ENCODE results near the gene CTSV.
A peak's percentile ranks its signal among the peaks of the same experiment; 100 is the strongest.
"Not testable (repeated sequence)": the region's sequence is repeated elsewhere in the genome, so short reads cannot be mapped to it uniquely, and the experiment has no call there.

CTSV gene

GRCh38 chr9:97041898-97042297 lies 3.0 kb upstream of the CTSV start:
- H4K20me1 ChIP-seq (ENCODE audit: insufficient read depth, low read length): no peaks in the 10 kb centered on the region
- H3K4me3 ChIP-seq (ENCODE audit: low read length): no peak overlapping the region
- no peaks in the 10 kb centered on the region for H3F3A ChIP-seq (ENCODE audit: insufficient read depth, low read length)
- no peak overlapping the region for H3K4me2 ChIP-seq (ENCODE audit: low read depth, low read length)
- H3K9me3 ChIP-seq (replicated peaks; ENCODE audit: insufficient read depth, low read length): no peaks in the 10 kb centered on the region
- no peaks in the 10 kb centered on the region for H3K9me2 ChIP-seq (replicated peaks; ENCODE audit: insufficient read depth, low read length)
- no peaks in the 10 kb centered on the region for H3K4me1 ChIP-seq (ENCODE audit: low read length)
- H3K79me2 ChIP-seq (ENCODE audit: low read length): no peaks in the 10 kb centered on the region
- DNase-seq: no peak
- no peak for TF ChIP-seq EZH2phosphoT487 (IDR thresholded peaks at IDR 0.05; ENCODE audit: low read length)
- no peak for TF ChIP-seq EZH2 (optimal IDR thresholded peaks at IDR 0.05; ENCODE audit: low read depth, low read length)
- no peak for TF ChIP-seq CTCF (IDR thresholded peaks at IDR 0.05; ENCODE audit: low read length)
- no peaks in the 10 kb centered on the region for H3K27me3 ChIP-seq (replicated peaks; ENCODE audit: insufficient read depth, low read length)
- H3K36me3 ChIP-seq (replicated peaks; ENCODE audit: insufficient read depth, low read length): no peaks in the 10 kb centered on the region
- no peak overlapping the region for H3K9ac ChIP-seq (ENCODE audit: low read length)
- no peak overlapping the region for H2AFZ ChIP-seq (ENCODE audit: low read length)
- H3K27ac ChIP-seq (ENCODE audit: low read length): no peak overlapping the region

- Histone ChIP-seq H3F3A (ENCODE audit: insufficient read depth, low read length) (no peaks in the 10 kb centered on the region), H3K4me3 (ENCODE audit: low read length) (peak overlapping the region; percentile 61), H3K27me3 (replicated peaks; ENCODE audit: insufficient read depth, low read length) (no peaks in the 10 kb centered on the region), H2AFZ (ENCODE audit: low read length) (peak overlapping the region; percentile 94), H3K9me2 (replicated peaks; ENCODE audit: insufficient read depth, low read length) (no peaks in the 10 kb centered on the region), H3K79me2 (ENCODE audit: low read length) (no peaks in the 10 kb centered on the region), H3K36me3 (replicated peaks; ENCODE audit: insufficient read depth, low read length) (no peaks in the 10 kb centered on the region), H3K4me2 (ENCODE audit: low read depth, low read length) (peak overlapping the region; percentile 83), H3K4me1 (ENCODE audit: low read length) (no peaks in the 10 kb centered on the region), H3K9ac (ENCODE audit: low read length) (peak overlapping the region; percentile 38; the same call in 1 of the 2 replicates), H3K9me3 (replicated peaks; ENCODE audit: insufficient read depth, low read length) (no peaks in the 10 kb centered on the region), H3K27ac (ENCODE audit: low read length) (no peak overlapping the region), H4K20me1 (ENCODE audit: insufficient read depth, low read length) (no peaks in the 10 kb centered on the region)
- DNase-seq: no peak
- no peak for TF ChIP-seq CTCF (IDR thresholded peaks at IDR 0.05; ENCODE audit: low read length)
- no peak for TF ChIP-seq EZH2 (optimal IDR thresholded peaks at IDR 0.05; ENCODE audit: low read depth, low read length)
- TF ChIP-seq EZH2phosphoT487 (IDR thresholded peaks at IDR 0.05; ENCODE audit: low read length): no peak
These were observed 545 bp upstream of the CTSV start for GRCh38 chr9:97039514-97039860.

DNA sequence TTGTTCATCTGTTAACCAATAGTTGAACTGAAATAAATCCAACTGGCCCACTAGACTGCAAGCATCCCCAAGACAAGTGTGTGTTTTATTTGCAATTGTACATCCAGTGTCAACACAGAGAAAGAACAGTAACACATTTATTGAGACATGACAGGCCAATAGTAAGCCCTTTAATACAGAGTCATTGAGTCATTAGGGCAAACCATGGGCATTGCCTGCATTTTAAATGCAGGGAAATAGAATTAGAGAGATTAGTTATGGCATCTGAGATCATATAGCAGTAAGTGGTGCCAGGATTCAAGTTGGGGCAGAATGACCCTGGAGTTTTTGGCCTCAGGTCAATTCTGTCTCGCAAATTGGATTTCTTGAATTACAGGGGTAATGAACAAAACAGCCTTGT lies 15.4 kb downstream of the CTSV start:
- not testable (repeated sequence) for H2AFZ ChIP-seq (ENCODE audit: low read length); H3K36me3 ChIP-seq (replicated peaks; ENCODE audit: insufficient read depth, low read length); DNase-seq; H3K9me3 ChIP-seq (replicated peaks; ENCODE audit: insufficient read depth, low read length); H3F3A ChIP-seq (ENCODE audit: insufficient read depth, low read length); H3K27me3 ChIP-seq (replicated peaks; ENCODE audit: insufficient read depth, low read length); H3K79me2 ChIP-seq (ENCODE audit: low read length); H3K4me3 ChIP-seq (ENCODE audit: low read length); H3K9me2 ChIP-seq (replicated peaks; ENCODE audit: insufficient read depth, low read length); H4K20me1 ChIP-seq (ENCODE audit: insufficient read depth, low read length); H3K9ac ChIP-seq (ENCODE audit: low read length); H3K27ac ChIP-seq (ENCODE audit: low read length); H3K4me2 ChIP-seq (ENCODE audit: low read depth, low read length); H3K4me1 ChIP-seq (ENCODE audit: low read length)

- Histone ChIP-seq H3K4me2 (ENCODE audit: low read depth, low read length) (peak overlapping the region; percentile 14; the same call in 1 of the 2 replicates), H3K9ac (ENCODE audit: low read length) (peak overlapping the region; percentile 45; the same call in 1 of the 2 replicates), H3K4me3 (ENCODE audit: low read length) (peak overlapping the region; percentile 52), H3K27ac (ENCODE audit: low read length) (peak overlapping the region; percentile 37; the same call in 1 of the 2 replicates), H2AFZ (ENCODE audit: low read length) (peak overlapping the region; percentile 12; the same call in 1 of the 2 replicates), H3K79me2 (ENCODE audit: low read length) (peaks cover 25% of the 10 kb centered on the region)
- H3K9me2 ChIP-seq (replicated peaks; ENCODE audit: insufficient read depth, low read length); H3K9me3 ChIP-seq (replicated peaks; ENCODE audit: insufficient read depth, low read length); H3F3A ChIP-seq (ENCODE audit: insufficient read depth, low read length); H4K20me1 ChIP-seq (ENCODE audit: insufficient read depth, low read length); H3K36me3 ChIP-seq (replicated peaks; ENCODE audit: insufficient read depth, low read length); H3K4me1 ChIP-seq (ENCODE audit: low read length); H3K27me3 ChIP-seq (replicated peaks; ENCODE audit: insufficient read depth, low read length): not testable (repeated sequence)
- DNase-seq: peak; percentile 78
These were observed 25.5 kb downstream of the CTSV start for GRCh38 chr9:97013151-97014132.

DNA sequence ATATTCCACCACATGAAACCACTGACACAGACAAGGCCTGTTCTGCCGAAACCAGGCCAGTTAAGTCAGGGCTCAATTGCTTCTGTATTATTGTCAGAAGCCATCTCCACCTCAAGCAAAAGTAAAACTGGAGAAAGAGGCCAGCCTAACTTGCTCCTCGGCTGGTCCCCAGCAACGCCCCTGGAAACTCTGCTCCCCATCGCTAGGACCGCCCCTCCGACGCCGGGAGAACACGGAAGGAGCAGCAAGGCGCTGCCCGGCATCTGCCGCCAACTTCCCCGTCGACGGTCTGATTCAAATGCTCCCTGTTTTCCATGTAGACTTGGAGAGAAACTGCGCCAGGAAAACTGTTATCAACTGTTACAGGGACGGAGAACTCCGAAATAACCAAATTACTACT lies 26.3 kb downstream of the CTSV start:
- peak overlapping the region; percentile 45; the same call in 1 of the 2 replicates for H3K9ac ChIP-seq (ENCODE audit: low read length)
- H3K27ac ChIP-seq (ENCODE audit: low read length): peak overlapping the region; percentile 37; the same call in 1 of the 2 replicates

GRCh38 chr9:97002195-97002594 lies 36.7 kb downstream of the CTSV start:
- not testable (repeated sequence) for H2AFZ ChIP-seq (ENCODE audit: low read length); H3K4me2 ChIP-seq (ENCODE audit: low read depth, low read length); H3K27ac ChIP-seq (ENCODE audit: low read length); H3K9ac ChIP-seq (ENCODE audit: low read length); H3K9me2 ChIP-seq (replicated peaks; ENCODE audit: insufficient read depth, low read length); H3K36me3 ChIP-seq (replicated peaks; ENCODE audit: insufficient read depth, low read length); DNase-seq; H3K4me1 ChIP-seq (ENCODE audit: low read length); H3F3A ChIP-seq (ENCODE audit: insufficient read depth, low read length); H4K20me1 ChIP-seq (ENCODE audit: insufficient read depth, low read length); H3K9me3 ChIP-seq (replicated peaks; ENCODE audit: insufficient read depth, low read length); H3K4me3 ChIP-seq (ENCODE audit: low read length); H3K27me3 ChIP-seq (replicated peaks; ENCODE audit: insufficient read depth, low read length)
- peaks cover 72% of the 10 kb centered on the region for H3K79me2 ChIP-seq (ENCODE audit: low read length)

More for the DNA sequence above, 26.3 kb downstream of the CTSV start:
- not testable (repeated sequence) for H3F3A ChIP-seq (ENCODE audit: insufficient read depth, low read length); H3K4me1 ChIP-seq (ENCODE audit: low read length); H3K9me2 ChIP-seq (replicated peaks; ENCODE audit: insufficient read depth, low read length); H2AFZ ChIP-seq (ENCODE audit: low read length); H3K36me3 ChIP-seq (replicated peaks; ENCODE audit: insufficient read depth, low read length); H3K9me3 ChIP-seq (replicated peaks; ENCODE audit: insufficient read depth, low read length); H4K20me1 ChIP-seq (ENCODE audit: insufficient read depth, low read length); H3K27me3 ChIP-seq (replicated peaks; ENCODE audit: insufficient read depth, low read length)
- H3K4me3 ChIP-seq (ENCODE audit: low read length): peak overlapping the region; percentile 46
- peak overlapping the region; percentile 27; the same call in 1 of the 2 replicates for H3K4me2 ChIP-seq (ENCODE audit: low read depth, low read length)
- H3K79me2 ChIP-seq (ENCODE audit: low read length): peaks cover 30% of the 10 kb centered on the region
- DNase-seq: peak; percentile 58
